Progenitor cell of endocrine pancreas (in vitro differentiated cells): ENCODE results near the gene PLEKHM3. TPM values are rescaled to one million over a fixed set of nuclear protein-coding genes. Genes with fewer than 3 reads are reported as not detected.

Experiments
- DNase-seq: peaks from one replicate; pipeline ENCODE4 v3.0.0; 2021; ENCODE audit warnings: low spot score; ENCODE audit not compliant: unreplicated experiment
- H3K27ac Mint-ChIP-seq: 2 replicates; pipeline ENCODE4 v1.8.0; 2021; ENCODE audit warnings: mild to moderate bottlenecking, moderate library complexity, mixed read lengths
- H3K27me3 Mint-ChIP-seq: 2 replicates; pipeline ENCODE4 v1.8.0; 2021; ENCODE audit warnings: mixed read lengths
- H3K36me3 Mint-ChIP-seq: 2 replicates; pipeline ENCODE4 v1.8.0; 2022; ENCODE audit warnings: mixed read lengths; ENCODE audit not compliant: insufficient read depth
- H3K4me1 Mint-ChIP-seq: 2 replicates; pipeline ENCODE4 v1.8.0; 2021; ENCODE audit warnings: low read depth, mixed read lengths
- H3K4me3 Mint-ChIP-seq: 2 replicates; pipeline ENCODE4 v1.8.0; 2021; ENCODE audit warnings: low read depth, mild to moderate bottlenecking, moderate library complexity, mixed read lengths
- H3K9me3 Mint-ChIP-seq: 2 replicates; pipeline ENCODE4 v1.8.0; 2021; ENCODE audit warnings: low read depth, mixed read lengths
- total RNA-seq: library from RNA; stranded (reverse); gene quantifications from 2 replicates; pipeline ENCODE4 v1.2.1, GENCODE V29; 2021
- TF ChIP-seq, protein P1 (sequence below): fragments of 200-600 bp; sonication (generic); IDR thresholded peaks from one replicate; pipeline ENCODE4 v1.5.0; 2021; ENCODE audit warnings: antibody characterized with exemption, mild to moderate bottlenecking; ENCODE audit not compliant: unreplicated experiment

Gene PLEKHM3
- total RNA-seq, 1 donor from 2014 or later: 19.2 TPM

DNA sequence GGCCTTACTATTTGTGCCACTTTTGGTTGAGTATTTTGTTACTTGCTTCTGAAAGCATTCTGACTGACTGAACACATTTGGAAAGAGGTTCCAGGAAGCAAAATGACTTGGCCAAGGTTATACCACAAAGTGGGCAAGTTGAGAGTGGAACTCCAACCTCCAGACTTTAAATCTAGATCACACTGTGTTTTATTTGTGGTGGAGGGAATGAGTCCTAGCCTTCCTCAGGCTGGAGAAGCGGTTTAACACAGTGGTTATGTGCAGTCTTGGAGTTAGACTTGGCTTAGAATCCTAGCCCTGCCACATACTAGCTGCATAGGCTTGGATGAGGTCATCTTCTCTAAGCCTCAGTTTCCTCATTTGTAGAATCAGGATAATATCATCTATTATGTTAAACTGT is 33.4 kb downstream of the PLEKHM3 start:
- DNase-seq: no peak
- H3K27me3 Mint-ChIP-seq: no peaks in the 10 kb centered on the region
- H3K9me3 Mint-ChIP-seq: no peaks in the 10 kb centered on the region
- TF ChIP-seq, protein P1, sequence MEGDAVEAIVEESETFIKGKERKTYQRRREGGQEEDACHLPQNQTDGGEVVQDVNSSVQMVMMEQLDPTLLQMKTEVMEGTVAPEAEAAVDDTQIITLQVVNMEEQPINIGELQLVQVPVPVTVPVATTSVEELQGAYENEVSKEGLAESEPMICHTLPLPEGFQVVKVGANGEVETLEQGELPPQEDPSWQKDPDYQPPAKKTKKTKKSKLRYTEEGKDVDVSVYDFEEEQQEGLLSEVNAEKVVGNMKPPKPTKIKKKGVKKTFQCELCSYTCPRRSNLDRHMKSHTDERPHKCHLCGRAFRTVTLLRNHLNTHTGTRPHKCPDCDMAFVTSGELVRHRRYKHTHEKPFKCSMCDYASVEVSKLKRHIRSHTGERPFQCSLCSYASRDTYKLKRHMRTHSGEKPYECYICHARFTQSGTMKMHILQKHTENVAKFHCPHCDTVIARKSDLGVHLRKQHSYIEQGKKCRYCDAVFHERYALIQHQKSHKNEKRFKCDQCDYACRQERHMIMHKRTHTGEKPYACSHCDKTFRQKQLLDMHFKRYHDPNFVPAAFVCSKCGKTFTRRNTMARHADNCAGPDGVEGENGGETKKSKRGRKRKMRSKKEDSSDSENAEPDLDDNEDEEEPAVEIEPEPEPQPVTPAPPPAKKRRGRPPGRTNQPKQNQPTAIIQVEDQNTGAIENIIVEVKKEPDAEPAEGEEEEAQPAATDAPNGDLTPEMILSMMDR: no peak
- peaks cover 8% of the 10 kb centered on the region for H3K4me1 Mint-ChIP-seq
- H3K27ac Mint-ChIP-seq: no peak overlapping the region
- peaks cover 3% of the 10 kb centered on the region for H3K36me3 Mint-ChIP-seq
- no peak overlapping the region for H3K4me3 Mint-ChIP-seq

DNA sequence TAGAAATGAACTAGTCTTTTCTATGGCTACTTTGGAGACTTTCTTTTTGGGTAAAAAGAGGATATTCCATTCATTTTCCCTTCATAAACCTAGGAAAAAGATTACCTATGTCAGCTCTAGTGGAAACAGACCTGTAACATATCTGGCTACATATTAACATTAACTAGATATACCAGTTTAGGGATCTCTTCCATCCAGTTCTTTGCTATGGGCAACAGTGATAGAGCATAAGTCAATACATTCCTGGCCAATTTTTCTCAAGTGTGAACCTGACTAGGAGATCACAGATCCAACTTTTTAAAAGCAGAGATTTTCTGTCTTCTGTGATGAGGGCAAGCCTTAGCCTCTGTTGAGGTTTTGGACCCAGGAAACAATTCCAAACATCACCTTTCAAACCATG is 34.5 kb downstream of the PLEKHM3 start:
- Mint-ChIP-seq H3K27ac (no peak overlapping the region), H3K9me3 (no peaks in the 10 kb centered on the region), H3K4me1 (peaks cover 4% of the 10 kb centered on the region), H3K4me3 (no peak overlapping the region), H3K36me3 (peaks cover 3% of the 10 kb centered on the region), H3K27me3 (no peaks in the 10 kb centered on the region)
- DNase-seq: no peak
- TF ChIP-seq, protein P1: no peak

DNA sequence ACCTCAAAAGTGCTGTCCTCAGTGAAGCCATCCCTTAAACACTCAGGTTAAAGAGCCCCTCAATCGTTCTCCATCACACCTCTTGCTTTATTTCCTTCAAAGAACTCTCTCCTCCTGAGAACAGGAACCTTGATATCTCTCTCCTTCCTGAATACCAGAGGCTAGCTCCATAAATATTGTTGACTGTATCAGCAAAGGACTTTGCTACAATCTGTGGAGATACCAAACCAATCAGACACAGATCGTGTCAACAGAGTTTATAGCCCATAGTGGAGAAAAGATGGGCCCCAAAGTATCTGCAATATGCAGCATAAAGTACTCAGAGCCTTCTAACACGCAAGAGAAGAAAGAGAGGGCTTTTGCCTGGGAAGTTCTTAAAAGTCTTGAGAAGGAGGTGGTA is 36.4 kb downstream of the PLEKHM3 start:
- TF ChIP-seq, protein P1: no peak
- H3K27me3 Mint-ChIP-seq: no peaks in the 10 kb centered on the region
- H3K27ac Mint-ChIP-seq: no peak overlapping the region
- H3K4me3 Mint-ChIP-seq: no peak overlapping the region
- DNase-seq: no peak
- peaks cover 8% of the 10 kb centered on the region for H3K36me3 Mint-ChIP-seq
- H3K9me3 Mint-ChIP-seq: no peaks in the 10 kb centered on the region
- H3K4me1 Mint-ChIP-seq: peaks cover 2% of the 10 kb centered on the region

DNA sequence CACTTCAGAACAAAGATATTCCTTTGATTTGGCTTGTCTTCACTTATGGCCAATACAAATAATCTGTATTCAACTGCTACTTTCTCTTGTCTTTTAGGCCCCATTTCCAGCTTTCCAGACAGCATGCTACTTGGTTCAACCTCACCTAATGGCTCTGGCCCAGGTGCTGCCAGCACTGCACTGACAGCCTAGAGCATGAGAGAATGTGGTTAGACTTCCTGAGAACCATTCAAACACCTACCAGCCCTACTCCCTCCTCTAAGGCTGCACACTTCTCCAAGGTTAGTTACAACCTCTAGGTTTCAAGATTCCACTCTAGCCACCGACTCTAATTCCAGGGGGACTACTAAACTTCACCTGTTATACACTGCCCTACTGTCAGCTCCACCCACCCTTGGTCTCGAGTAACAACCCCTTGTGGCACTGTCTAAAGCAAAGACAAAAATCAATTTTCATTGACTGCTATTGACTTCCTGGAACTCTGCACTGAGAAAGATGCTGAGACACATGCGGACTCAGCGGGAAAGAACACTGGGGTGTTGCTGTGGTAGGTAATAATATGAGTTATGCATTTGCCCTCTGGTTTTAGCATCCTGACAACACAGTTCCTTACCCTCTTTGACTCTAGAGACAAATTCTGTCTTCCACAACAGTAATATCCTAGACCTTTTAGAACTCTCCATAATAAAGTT is 38.2 kb downstream of the PLEKHM3 start:
- H3K36me3 Mint-ChIP-seq: peaks cover 11% of the 10 kb centered on the region
- H3K27me3 Mint-ChIP-seq: no peaks in the 10 kb centered on the region
- no peak overlapping the region for H3K4me3 Mint-ChIP-seq
- DNase-seq: no peak
- H3K9me3 Mint-ChIP-seq: no peaks in the 10 kb centered on the region
- TF ChIP-seq, protein P1: no peak
- H3K4me1 Mint-ChIP-seq: peaks cover 2% of the 10 kb centered on the region
- no peak overlapping the region for H3K27ac Mint-ChIP-seq

DNA sequence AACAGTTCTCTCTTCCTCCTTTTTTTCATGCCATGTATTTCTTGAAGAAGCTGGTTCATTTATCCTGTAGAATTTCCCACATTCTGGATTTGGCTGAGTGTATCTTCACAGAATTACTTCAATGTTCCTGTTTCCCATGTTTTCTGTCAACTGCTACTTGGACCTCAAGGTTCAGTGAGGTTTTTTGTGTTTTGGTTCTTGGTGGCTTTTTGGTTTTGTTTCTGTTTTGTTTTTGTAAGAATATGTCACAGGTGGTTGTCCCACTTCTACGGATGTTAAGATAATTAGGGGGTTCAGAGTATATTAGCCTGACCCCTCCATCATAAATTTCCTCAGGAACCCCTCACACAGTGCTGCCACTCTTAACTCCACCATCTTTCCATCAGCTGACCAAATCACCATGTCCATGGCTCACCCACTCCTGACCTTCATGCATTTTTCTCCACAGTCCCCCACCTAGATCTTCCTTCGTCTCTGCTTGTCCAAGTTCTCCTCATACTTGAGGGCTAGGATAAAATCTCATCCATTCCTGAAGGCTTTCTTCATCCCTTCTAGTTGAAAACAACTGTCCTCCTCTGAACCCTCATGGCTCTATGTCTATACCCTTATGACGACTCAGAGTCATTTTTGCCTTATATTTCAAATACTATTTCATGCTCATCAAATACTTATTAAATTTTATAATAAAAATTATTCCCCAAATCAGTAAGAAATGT is 40.4 kb downstream of the PLEKHM3 start:
- Mint-ChIP-seq H3K36me3 (peaks cover 11% of the 10 kb centered on the region), H3K4me3 (no peak overlapping the region), H3K27ac (no peak overlapping the region), H3K27me3 (no peaks in the 10 kb centered on the region), H3K9me3 (no peaks in the 10 kb centered on the region), H3K4me1 (peaks cover 3% of the 10 kb centered on the region)
- no peak for DNase-seq
- TF ChIP-seq, protein P1: no peak
